SK-N-SH (cell line): Measurements from ENCODE around the gene SPRYD3.

Experiments
- CTCF ChIP-seq: fragments of 200-600 bp; sonication (generic); IDR thresholded peaks from 2 replicates; pipeline ENCODE4 v1.6.1; 2017; ENCODE audit warnings: antibody characterized with exemption, mild to moderate bottlenecking, moderate library complexity
- GABPA ChIP-seq: IDR thresholded peaks from 2 replicates; pipeline ENCODE4 v1.4.0; 2012; ENCODE audit warnings: low read depth, mild to moderate bottlenecking
- RCOR1 ChIP-seq: fragments of 150-350 bp; IDR thresholded peaks from 2 replicates; pipeline ENCODE4 v1.6.1; 2017; ENCODE audit warnings: antibody characterized with exemption, low read length
- USF2 ChIP-seq: fragments of 150-350 bp; IDR thresholded peaks from 2 replicates; pipeline ENCODE4 v1.6.1; 2017; ENCODE audit warnings: antibody characterized with exemption, low read length, low read depth, borderline replicate concordance
- ZBTB33 ChIP-seq: IDR thresholded peaks from 2 replicates; pipeline ENCODE4 v1.4.0; 2012; ENCODE audit warnings: low read depth, borderline replicate concordance

- TF ChIP-seq ZBTB33 (no peak), RCOR1 (no peak), USF2 (no peak), CTCF (no peak), GABPA (no peak)
Measured at GRCh38 chr12:53107122-53107521, 27.9 kb upstream of the SPRYD3 start.
